ENCODE measurements around the gene SCD5. TPM values are rescaled to one million over a fixed set of nuclear protein-coding genes. Genes with fewer than 3 reads are reported as not detected.

Gene SCD5
- total and polyA plus RNA-seq, 2 of the 8 experiments (the other 6 are each of a cell fraction or from before 2014, with no cell fraction given), result 0.92 to 1.2 TPM

DNA sequence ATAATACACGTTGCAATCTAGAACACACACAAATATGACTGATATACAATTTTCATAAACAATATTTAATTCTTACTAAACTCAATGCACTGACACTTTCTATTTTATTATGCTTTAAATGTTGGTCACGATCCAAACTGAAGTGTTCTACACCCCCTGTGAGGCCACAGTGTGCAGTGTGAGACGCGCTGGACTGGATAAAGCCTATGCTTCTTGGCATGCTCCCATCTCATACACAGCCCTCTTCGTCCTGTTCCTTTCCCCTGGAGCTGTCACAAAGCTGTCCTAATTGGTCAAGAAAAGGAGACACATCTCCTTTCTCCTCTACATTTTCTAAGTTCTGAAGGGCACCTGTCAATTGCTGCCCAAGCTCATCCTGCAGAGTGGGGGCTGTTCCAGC is 72.0 kb downstream of the SCD5 start:
- Histone ChIP-seq H2BK15ac (ENCODE audit: low read length) (no peak overlapping the region), H3K36me3 (ENCODE audit: control insufficient read depth in 2 of 4, insufficient read depth in 4 of 4, low read length in 3 of 4) (no peaks in the 10 kb centered on the region), H3K79me2 (ENCODE audit: control insufficient read depth in 1 of 2, insufficient read depth in 2 of 2, low read length in 2 of 2) (no peaks in the 10 kb centered on the region), H3K9me3 (ENCODE audit: insufficient read depth in 2 of 2, low read depth in 1 of 2, low read length in 1 of 2) (no peaks in the 10 kb centered on the region), H2BK5ac (ENCODE audit: low read depth, low read length) (no peak overlapping the region), H3K23ac (ENCODE audit: insufficient read length) (no peak overlapping the region), H3K4ac (replicated peaks; ENCODE audit: insufficient read length, low read depth, low read length) (no peak overlapping the region), H3K4me3 (ENCODE audit: extremely low read depth in 1 of 4, insufficient read depth in 2 of 4, low read depth in 3 of 4, low read length in 4 of 4) (no peak overlapping the region), H3K9ac (replicated peaks in 1 of 4; ENCODE audit: extremely low read depth in 1 of 4, low read depth in 3 of 4, low read length in 3 of 4) (no peak overlapping the region), H3K23me2 (ENCODE audit: low read depth, low read length) (no peaks in the 10 kb centered on the region), H3K79me1 (ENCODE audit: low read depth, low read length) (no peaks in the 10 kb centered on the region), H3K4me2 (ENCODE audit: insufficient read depth in 1 of 2, low read depth in 2 of 2, low read length in 2 of 2) (no peak overlapping the region), H4K20me1 (replicated peaks in 1 of 2; ENCODE audit: control insufficient read depth in 1 of 2, insufficient read depth in 2 of 2, low read length in 2 of 2) (no peaks in the 10 kb centered on the region), H2AK5ac (ENCODE audit: low read depth, low read length) (no peak overlapping the region), H2BK120ac (replicated peaks; ENCODE audit: low read depth, low read length) (no peak overlapping the region), H4K5ac (ENCODE audit: insufficient read length, low read depth, low read length) (no peak overlapping the region), H3K27me3 (replicated peaks in 1 of 4; ENCODE audit: control insufficient read depth in 3 of 4, extremely low read depth in 1 of 4, insufficient read depth in 3 of 4, low read length in 3 of 4) (no peaks in the 10 kb centered on the region), H2BK12ac (ENCODE audit: low read depth, low read length) (no peak overlapping the region), H3K14ac (ENCODE audit: insufficient read length) (no peak overlapping the region), H4K8ac (ENCODE audit: extremely low read depth, insufficient read depth, low read length) (no peak overlapping the region), H3K4me1 (replicated peaks in 1 of 4; ENCODE audit: control insufficient read depth in 3 of 4, insufficient read depth in 4 of 4, low read length in 3 of 4) (no peaks in the 10 kb centered on the region), H2BK20ac (ENCODE audit: low read length) (no peak overlapping the region), H2AFZ (ENCODE audit: low read length) (no peak overlapping the region), H3K27ac (ENCODE audit: low read depth, low read length) (no peak overlapping the region), H3K56ac (replicated peaks; ENCODE audit: insufficient read length, low read depth, low read length) (no peak overlapping the region), H4K91ac (replicated peaks; ENCODE audit: insufficient read length, low read length) (no peak overlapping the region), H3K18ac (ENCODE audit: extremely low read depth, low read length) (no peak overlapping the region)
- DNase-seq (ENCODE audit: low read depth in 1 of 2, low spot score in 2 of 2) (no peak), FAIRE-seq (no peak)
- POLR2A ChIA-PET (ENCODE audit: partially characterized antibody), result no interaction called here
- CTCF ChIA-PET (ENCODE audit: partially characterized antibody), result interaction anchor here (0.7 to 6.5 kb wide), 3 partner anchors 12 to 27 kb away, joined by 3 to 57 read pairs (median 8); no protein-coding TSS in a partner anchor
- 84% methylated on average over 5 of the region's 5 CpGs; no CpG with 5 or more reads in 1 of the 2 experiments for WGBS, 2 experiments (ENCODE audit: extremely low coverage in 1 of 2, insufficient coverage in 1 of 2, insufficient read length in 1 of 2, insufficient replicate concordance in 2 of 2, low coverage in 1 of 2, low lambda C conversion rate in 2 of 2, missing lambda C conversion rate in 1 of 2)
- TF ChIP-seq JUND (IDR thresholded peaks at IDR 0.05; ENCODE audit: low read length) (no peak), KDM4A (IDR thresholded peaks at IDR 0.05; ENCODE audit: low read depth, low read length, severe bottlenecking) (no peak), RBBP5 (IDR thresholded peaks at IDR 0.05; ENCODE audit: borderline replicate concordance, low read depth, low read length) (no peak), YY1 (IDR thresholded peaks at IDR 0.05; ENCODE audit: low read depth, low read length) (no peak)
